K562 (cell line): ENCODE data around the gene MPI. TPM values are rescaled to one million over a fixed set of nuclear protein-coding genes. Genes with fewer than 3 reads are reported as not detected.

ENCODE experiments used
- ARID4B ChIP-seq: sonication (generic); formaldehyde crosslinking; IDR thresholded peaks from 2 replicates; pipeline ENCODE4 v1.8.0; 2022; ENCODE audit warnings: mild to moderate bottlenecking, missing genetic modification reagents
- CTCF ChIP-seq, 3 experiments: IDR thresholded peaks in 2 of 3; conservative IDR thresholded peaks in 1 of 3; 2 replicates each; pipeline ENCODE4 v1.5.1; 2011 to 2012; ENCODE audit warnings: low read length in 3 of 3, mild to moderate bottlenecking in 3 of 3, control low read depth in 2 of 3, improper control_type of control experiment in 1 of 3, inconsistent platforms in 1 of 3, low read depth in 1 of 3, mixed read lengths in 1 of 3, moderate library complexity in 1 of 3; ENCODE audit not compliant: insufficient read depth in 2 of 3
- CTCFL ChIP-seq: IDR thresholded peaks from 2 replicates; pipeline ENCODE4 v1.6.1; 2011; ENCODE audit warnings: borderline replicate concordance, low read depth, mild to moderate bottlenecking, moderate library complexity, low read length; ENCODE audit not compliant: insufficient read depth, poor library complexity, severe bottlenecking
- EP300 ChIP-seq: IDR thresholded peaks from 2 replicates; pipeline ENCODE4 v1.6.1; 2012; ENCODE audit warnings: low read length, improper control_type of control experiment
- KDM4B ChIP-seq, 2 experiments: fragments of 450-650 bp in 1 of 2; sonication (generic) in 1 of 2; IDR thresholded peaks; 2 replicates each; pipeline ENCODE4 v1.6.1; 2016 to 2017; ENCODE audit warnings: borderline replicate concordance in 2 of 2, antibody characterized with exemption in 1 of 2, low read depth in 1 of 2, mild to moderate bottlenecking in 1 of 2
- MTA2 ChIP-seq: fragments of 450-650 bp; IDR thresholded peaks from 2 replicates; pipeline ENCODE4 v1.6.1; 2016; ENCODE audit warnings: low read depth
- NCOA4 ChIP-seq: fragments of 450-650 bp; IDR thresholded peaks from 2 replicates; pipeline ENCODE4 v1.6.1; 2018; ENCODE audit warnings: mild to moderate bottlenecking; ENCODE audit not compliant: partially characterized antibody
- NCOR1 ChIP-seq: fragments of 450-650 bp; IDR thresholded peaks from 2 replicates; pipeline ENCODE4 v1.6.1; 2016; ENCODE audit warnings: mild to moderate bottlenecking, moderate library complexity
- SOX6 ChIP-seq: fragments of 450-650 bp; IDR thresholded peaks from 2 replicates; pipeline ENCODE4 v1.6.1; 2014; ENCODE audit warnings: mild to moderate bottlenecking
- TAF15 ChIP-seq: fragments of 200-400 bp; formaldehyde crosslinking; IDR thresholded peaks from 2 replicates; pipeline ENCODE4 v1.6.1; 2017; ENCODE audit warnings: mild to moderate bottlenecking, low read depth, low read length, moderate library complexity
- TSC22D4 ChIP-seq: fragments of 450-650 bp; IDR thresholded peaks from 2 replicates; pipeline ENCODE4 v1.6.1; 2016; ENCODE audit warnings: missing genetic modification characterization, missing biosample characterization, control low read depth
- ZNF217 ChIP-seq: sonication (generic); formaldehyde crosslinking; IDR thresholded peaks from 2 replicates; pipeline ENCODE4 v1.8.0; 2022; ENCODE audit warnings: mild to moderate bottlenecking, missing genetic modification reagents
- ZNF253 ChIP-seq: fragments of 250-450 bp; sonication (Bioruptor Pico); conservative IDR thresholded peaks from 2 replicates; pipeline ENCODE4 v1.6.1; 2021; ENCODE audit warnings: mild to moderate bottlenecking
- ZNF436 ChIP-seq: fragments of 250-450, 450-650 bp; sonication (Bioruptor Pico); formaldehyde crosslinking; IDR thresholded peaks from 2 replicates; pipeline ENCODE4 v1.7.0; 2020; ENCODE audit warnings: mild to moderate bottlenecking
- ZNF592 ChIP-seq: fragments of 450-650 bp; IDR thresholded peaks from 2 replicates; pipeline ENCODE4 v1.6.1; 2017; ENCODE audit warnings: antibody characterized with exemption, mild to moderate bottlenecking
- polyA plus RNA-seq, 8 experiments: library from polyadenylated mRNA; depleted of rRNA in 4 of 8; stranded (reverse) in 5 of 8; unstranded in 3 of 8; fragments of >200 nt; fragmentation: Nextera tagmentation in 2 of 8; fragmentation: Illumina TruSeq in 1 of 8; extraction: Ambion mirVana in 2 of 8; extraction: Trizol in 1 of 8; gene quantifications; 2 replicates each; pipeline versions ENCODE4 v1.2.1 to v1.2.3, GENCODE V29; 2011 to 2014; ENCODE audit warnings: inconsistent platforms in 1 of 8, missing spikeins in 1 of 8
- total RNA-seq, 7 experiments: library from RNA; depleted of rRNA in 6 of 7; stranded (reverse); fragments of >200 nt in 6 of 7; fragmentation: Illumina TruSeq in 2 of 7; extraction: Trizol in 2 of 7; gene quantifications; 2 replicates each; pipeline versions ENCODE4 v1.2.1 to v1.2.3, GENCODE V29; 2011 to 2021; ENCODE audit warnings: low replicate concordance in 1 of 7

Gene MPI
- total and polyA plus RNA-seq, 9 of the 15 experiments (the other 6 are each of a cell fraction or from before 2014, with no cell fraction given), result 30.7 to 105 (median 40.5) TPM

GRCh38 chr15:74901612-74902063 lies 11.8 kb downstream of the MPI start (continued):
- TF ChIP-seq ARID4B (no peak), CTCF (IDR thresholded peaks at IDR 0.05 in 2 of 3, conservative IDR thresholded peaks at IDR 0.05 in 1 of 3; ENCODE audit: insufficient read depth in 2 of 3, low read depth in 1 of 3, low read length in 3 of 3) (peak; percentile 75 to 88 (median 88)), ZNF592 (peak; percentile 20; the same call in 1 of the 2 replicates), TSC22D4 (no peak), SOX6 (peak; percentile 31), KDM4B (IDR thresholded peaks at IDR 0.05; ENCODE audit: borderline replicate concordance in 2 of 2, low read depth in 1 of 2) (no peak), TAF15 (no peak), MTA2 (no peak), NCOR1 (0 out of 2 replicates have a peak, but pooled peaks have one; percentile 8), EP300 (no peak), ZNF217 (CRISPR knock-in tag) (no peak), CTCFL (peak; percentile 17), ZNF253 (no peak), NCOA4 (no peak), ZNF436 (CRISPR knock-in tag) (no peak)
